Dermis blood vessel endothelial cell (primary cell): ENCODE measurements around the gene MAGI2. TPM values are rescaled to one million over a fixed set of nuclear protein-coding genes. Genes with fewer than 3 reads are reported as not detected.
"Not testable (repeated sequence)": the region's sequence is repeated elsewhere in the genome, so short reads cannot be mapped to it uniquely, and the experiment has no call there.

Experiments used
- DNase-seq: peaks from one replicate; pipeline ENCODE4 v3.0.0; 2010
- total RNA-seq: library from RNA; depleted of rRNA; stranded (reverse); fragments of >200 nt; gene quantifications from 2 replicates; pipeline ENCODE4 v1.2.3, GENCODE V29; 2014

The MAGI2 gene
- total RNA-seq, 1 donor from 2014 or later, result 2.4 TPM

- DNase-seq, result no peak
Observed at GRCh38 chr7:78327718-78328117, 1125.7 kb downstream of the MAGI2 start.

DNA sequence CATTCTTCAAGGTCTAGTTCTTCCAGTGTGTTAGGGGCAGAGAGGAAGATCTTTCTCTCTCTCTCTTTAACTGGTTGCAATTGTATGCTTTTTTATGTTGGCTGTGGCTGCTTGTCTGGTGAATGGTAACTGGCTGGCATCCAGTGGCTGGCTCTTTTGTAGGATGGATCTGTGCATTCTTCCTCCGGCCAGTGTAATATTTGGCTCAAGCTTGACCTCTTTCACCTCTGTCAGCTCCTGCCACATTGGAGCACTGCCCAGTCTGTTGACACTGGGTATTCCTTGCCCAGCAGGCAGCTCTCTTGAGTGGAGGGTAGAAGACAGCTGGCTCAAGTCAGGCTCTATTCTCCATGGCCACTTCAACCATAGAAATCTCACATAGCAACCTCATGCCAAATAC is 1126.6 kb downstream of the MAGI2 start:
- no peak for DNase-seq

DNA sequence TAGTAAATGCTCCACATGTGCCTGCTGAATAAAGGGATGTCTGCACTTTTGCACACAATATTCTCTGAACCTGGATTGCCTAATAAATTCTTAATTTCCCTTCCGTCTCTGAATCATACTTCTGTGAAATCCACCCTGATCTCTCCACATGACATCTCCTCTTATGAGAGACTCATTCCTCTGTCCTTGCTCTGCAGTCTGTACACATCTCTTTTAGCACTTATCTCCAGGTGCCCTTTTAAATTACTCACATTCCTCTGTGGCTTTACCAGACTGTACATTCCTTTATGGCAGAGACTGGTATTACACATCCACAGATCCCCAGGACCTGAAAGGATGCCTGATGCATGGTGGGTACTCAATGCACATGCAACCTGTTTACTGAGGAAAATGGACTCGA is 1127.3 kb downstream of the MAGI2 start:
- no peak for DNase-seq

DNA sequence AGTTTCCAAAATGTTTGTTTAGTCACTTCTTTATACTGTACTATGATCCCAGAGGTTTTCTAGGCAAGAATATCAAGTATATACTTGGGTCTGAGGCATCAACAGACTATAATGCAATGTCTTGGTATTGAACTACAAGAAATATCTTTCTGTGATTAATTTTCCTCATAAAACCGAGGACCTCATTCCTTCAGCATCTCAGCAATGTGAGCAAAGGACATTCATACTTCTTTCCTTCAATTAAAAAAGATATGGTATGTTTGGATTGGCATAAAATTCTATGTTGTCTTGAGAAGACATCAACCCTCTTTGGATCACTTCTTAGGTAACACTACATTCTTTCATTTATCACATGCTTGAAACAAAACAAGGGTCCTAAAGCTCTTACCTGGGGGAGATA is 1130.3 kb downstream of the MAGI2 start:
- DNase-seq, result no peak

- not testable (repeated sequence) for DNase-seq
Observed at GRCh38 chr7:78322231-78322630, 1131.2 kb downstream of the MAGI2 start.

GRCh38 chr7:78317371-78317770 is 1136.1 kb downstream of the MAGI2 start:
- DNase-seq, result no peak

GRCh38 chr7:78316110-78316509 is 1137.4 kb downstream of the MAGI2 start:
- DNase-seq, result no peak

DNA sequence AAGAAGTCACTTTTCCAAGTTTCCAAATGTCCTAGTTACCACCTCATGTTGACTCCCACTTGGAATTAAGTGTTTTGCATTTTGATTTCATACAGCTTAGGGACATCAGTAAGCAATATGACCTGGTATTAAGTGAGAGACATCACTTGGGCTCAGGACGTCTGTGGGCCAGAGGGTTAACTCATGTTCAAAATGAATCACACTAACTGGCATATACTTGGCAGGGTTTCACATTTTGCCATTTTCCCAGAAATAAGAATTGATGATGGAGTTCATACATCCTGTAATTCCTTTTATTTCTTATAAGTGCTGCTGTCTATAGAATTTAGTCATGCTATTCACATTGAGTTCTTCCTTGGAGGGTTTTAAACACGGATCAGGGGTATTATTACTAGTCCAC is 1138.3 kb downstream of the MAGI2 start:
- no peak for DNase-seq

DNA sequence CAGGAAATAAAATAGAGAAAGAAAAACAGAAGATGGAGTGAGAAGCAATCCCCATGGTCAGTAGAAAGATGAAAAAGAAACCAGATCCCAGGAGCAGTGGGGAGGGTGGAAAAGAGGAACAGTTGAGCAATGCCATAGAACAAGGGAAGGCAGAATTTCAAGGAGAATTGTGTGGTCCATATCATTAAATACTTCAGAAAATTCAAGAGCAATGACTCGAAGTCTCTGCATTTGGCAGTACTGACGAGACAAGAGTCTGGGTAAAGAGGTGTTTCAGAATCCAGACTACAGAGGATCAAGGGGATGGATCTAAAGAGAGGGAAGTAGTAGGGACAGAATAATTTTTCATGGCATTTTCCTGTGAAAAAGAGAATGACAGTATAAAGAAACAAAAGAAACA is 1142.3 kb downstream of the MAGI2 start:
- no peak for DNase-seq

GRCh38 chr7:78307892-78308291 is 1145.6 kb downstream of the MAGI2 start:
- DNase-seq, result no peak

GRCh38 chr7:78306634-78307033 is 1146.8 kb downstream of the MAGI2 start:
- DNase-seq, result no peak

- DNase-seq, result no peak
Observed at GRCh38 chr7:78301407-78301806, 1152.1 kb downstream of the MAGI2 start.

- no peak for DNase-seq
Observed at GRCh38 chr7:78299088-78299487, 1154.4 kb downstream of the MAGI2 start.

- no peak for DNase-seq
Observed at GRCh38 chr7:78296644-78297371, 1156.7 kb downstream of the MAGI2 start.

- DNase-seq, result no peak
Observed at GRCh38 chr7:78296046-78296597, 1157.3 kb downstream of the MAGI2 start.

- not testable (repeated sequence) for DNase-seq
Observed at GRCh38 chr7:78289471-78289870, 1164.0 kb downstream of the MAGI2 start.

DNA sequence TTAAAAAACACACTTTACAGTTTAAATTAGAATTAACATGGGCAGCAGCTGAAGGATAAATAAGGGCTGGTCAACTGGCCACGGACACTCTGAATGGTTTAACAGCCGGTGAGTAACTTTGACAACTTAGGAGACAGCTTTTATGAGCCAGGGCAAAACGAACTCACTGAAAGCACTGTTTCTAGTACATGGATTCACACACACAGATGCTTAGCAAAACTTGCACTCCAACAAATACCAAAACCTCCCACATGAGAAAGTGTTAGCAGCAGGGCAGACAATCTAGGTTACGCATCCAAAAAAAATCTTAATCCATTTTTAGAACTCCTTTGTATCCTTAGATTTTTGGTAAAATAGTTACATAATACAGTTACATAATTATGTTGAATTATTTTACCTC is 1168.5 kb downstream of the MAGI2 start:
- no peak for DNase-seq

DNA sequence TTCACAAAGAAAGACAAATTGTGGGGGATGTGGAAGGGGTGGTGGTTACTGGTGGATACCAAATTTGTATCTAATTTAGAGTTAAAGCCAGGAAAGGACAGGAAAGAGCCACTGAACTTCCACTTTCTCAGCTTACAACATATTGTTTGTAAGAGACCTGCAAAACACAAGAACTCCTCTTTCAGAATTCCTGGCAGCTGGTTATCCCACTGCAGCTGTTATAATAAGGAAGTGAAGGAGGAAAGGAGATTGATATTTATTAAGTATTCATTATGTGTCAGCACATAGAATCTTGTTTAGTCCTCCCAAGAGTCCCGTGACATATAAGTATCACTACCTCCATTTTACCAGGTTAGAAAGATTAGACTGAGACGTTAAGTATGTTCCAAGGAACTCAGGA is 1173.2 kb downstream of the MAGI2 start:
- DNase-seq, result no peak

- DNase-seq, result no peak
Observed at GRCh38 chr7:78279457-78279856, 1174.0 kb downstream of the MAGI2 start.

- no peak for DNase-seq
Observed at GRCh38 chr7:78279032-78279431, 1174.4 kb downstream of the MAGI2 start.

DNA sequence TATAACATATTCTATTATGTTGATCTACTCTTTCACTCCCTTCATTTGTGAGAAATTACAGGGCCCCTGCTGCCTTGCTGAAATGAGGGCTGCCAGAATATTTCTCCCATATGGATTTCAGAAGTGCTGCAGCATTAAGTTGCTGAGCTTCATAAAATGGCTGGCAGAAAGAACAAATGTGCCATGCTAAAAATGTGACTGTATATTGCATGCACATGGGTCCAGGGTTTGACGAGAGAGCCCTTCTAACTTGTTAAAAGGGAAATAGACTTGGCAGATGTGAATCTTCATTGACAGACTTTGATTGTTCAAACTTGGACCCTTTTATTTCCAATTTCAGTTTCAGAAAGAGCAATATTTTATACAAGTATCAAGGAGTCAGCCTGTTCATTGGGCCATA is 1186.3 kb downstream of the MAGI2 start:
- no peak for DNase-seq

DNA sequence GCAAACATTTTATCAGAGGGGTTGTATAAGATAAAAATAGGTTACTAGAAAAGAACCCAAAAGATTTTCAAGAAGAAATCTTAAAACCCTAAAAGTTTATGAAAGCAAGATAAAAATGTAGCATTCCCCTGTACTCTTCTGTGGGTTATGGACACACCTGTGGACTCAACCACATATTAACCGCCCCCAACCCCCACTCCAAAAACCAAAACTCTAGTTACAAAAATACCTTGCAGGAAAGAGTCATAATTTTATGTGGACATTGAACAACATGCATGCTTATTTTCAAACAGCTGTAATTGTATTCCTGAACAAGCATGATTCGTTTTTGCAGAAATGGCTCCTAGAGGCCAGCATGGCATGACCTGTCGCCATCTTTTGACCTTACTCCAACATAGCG is 1188.0 kb downstream of the MAGI2 start:
- DNase-seq, result no peak

GRCh38 chr7:78265071-78265470 is 1188.4 kb downstream of the MAGI2 start:
- no peak for DNase-seq

DNA sequence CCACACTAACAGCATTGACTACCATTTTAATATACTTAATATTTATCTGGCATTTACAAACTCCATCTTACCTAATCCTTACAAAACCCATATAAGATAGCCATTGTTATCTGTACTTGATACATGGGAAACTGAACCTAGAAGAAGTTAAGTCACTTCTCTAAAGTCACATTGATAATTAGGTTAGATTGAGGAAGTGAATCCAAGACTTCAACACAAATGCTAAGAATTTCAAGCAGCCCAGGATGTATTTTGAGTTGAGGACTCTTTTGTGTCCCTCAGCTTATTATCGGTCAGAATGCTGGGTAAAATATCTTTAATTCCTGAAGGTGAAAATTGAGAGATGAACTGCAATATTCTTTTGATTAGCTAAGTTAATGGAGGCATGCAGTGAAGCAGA is 1189.4 kb downstream of the MAGI2 start:
- DNase-seq, result no peak

DNA sequence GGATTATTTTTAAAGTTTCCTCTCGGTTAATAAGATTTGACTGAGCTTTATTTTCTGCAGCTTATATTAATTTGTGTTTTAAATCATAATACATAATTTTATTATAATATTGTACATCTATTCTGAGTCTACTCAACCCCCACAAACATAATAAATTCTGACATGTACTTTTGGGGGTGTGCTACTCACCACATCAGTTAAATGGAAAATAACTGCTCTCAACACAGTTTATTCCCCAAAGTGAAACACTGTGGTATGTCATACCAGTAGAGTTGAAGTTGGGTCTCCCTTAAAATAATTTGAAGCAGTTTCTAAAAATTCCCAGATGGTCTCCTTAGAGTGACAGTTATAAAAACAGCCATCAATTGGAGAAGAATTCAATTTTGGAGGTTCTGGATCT is 1191.7 kb downstream of the MAGI2 start:
- no peak for DNase-seq
